ENCODE data around the gene BNIP2. TPM values are rescaled to one million over a fixed set of nuclear protein-coding genes. Genes with fewer than 3 reads are reported as not detected.

The BNIP2 gene
- total and polyA plus RNA-seq, 2 of the 13 experiments (the other 11 are each of a cell fraction or from before 2014, with no cell fraction given): 17.4 to 57.6 TPM

DNA sequence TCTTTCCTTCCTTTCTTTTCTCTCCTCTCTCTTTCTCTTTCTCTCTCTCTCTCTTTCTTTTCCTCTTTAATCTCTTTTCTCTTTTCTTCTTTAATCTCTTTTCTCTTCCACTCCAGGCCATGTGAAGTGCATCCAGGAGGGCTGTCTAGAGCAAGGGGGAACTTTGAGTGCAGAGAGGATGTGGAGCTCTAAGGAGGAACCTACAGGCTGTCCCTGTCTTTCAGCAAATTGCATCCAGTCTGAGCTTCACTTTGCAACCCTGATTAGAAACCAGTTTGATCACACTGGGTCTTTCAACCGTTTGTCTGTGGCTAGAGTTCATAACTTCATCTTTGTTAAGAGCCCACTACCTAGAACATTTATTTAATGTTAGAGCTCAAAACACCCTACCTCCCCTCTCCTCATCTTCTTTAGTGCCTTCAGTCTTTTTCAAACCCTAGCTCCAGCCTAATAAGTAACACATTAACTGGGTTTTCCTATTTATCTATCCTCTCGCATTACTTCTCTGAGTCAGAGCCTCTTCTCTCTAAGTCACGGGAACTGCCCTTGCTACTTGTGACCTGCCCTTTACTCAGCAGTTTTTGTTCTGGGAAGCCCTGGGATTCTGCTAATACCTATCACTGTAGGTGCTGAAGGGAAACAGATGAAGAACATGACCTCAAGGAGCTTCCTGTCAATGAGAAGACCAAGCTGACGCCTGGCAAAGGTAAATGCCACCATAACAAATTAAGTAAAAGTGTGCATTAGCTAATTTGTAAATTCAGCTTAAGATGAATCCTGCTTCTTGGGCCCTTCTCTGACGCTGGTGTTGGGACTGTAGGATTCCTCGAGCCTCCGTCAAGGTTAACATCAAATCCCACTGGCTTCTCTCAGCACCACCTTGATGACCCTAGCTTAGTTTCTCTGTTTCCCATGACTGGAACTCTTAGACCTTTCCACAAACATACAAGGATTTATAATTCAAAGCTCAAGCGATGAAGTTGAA lies 77.6 kb downstream of the BNIP2 start, which contains the start of gene GCNT3 (continued):
- TF ChIP-seq MYNN (CRISPR knock-in tag; IDR thresholded peaks at IDR 0.05; ENCODE audit: low read depth) (no peak), EZH2 (conservative IDR thresholded peaks at IDR 0.05; ENCODE audit: low read depth, low read length) (no peak), ZNF235 (CRISPR knock-in tag; IDR thresholded peaks at IDR 0.05; ENCODE audit: borderline replicate concordance) (no peak), KDM5B (CRISPR knock-in tag; IDR thresholded peaks at IDR 0.05; ENCODE audit: borderline replicate concordance) (no peak), HDAC2 (CRISPR knock-in tag; IDR thresholded peaks at IDR 0.05) (no peak), YEATS2 (CRISPR knock-in tag; IDR thresholded peaks at IDR 0.05; ENCODE audit: borderline replicate concordance) (no peak), MATR3 (CRISPR knock-in tag; IDR thresholded peaks at IDR 0.05) (no peak), ZNF367 (CRISPR knock-in tag; IDR thresholded peaks at IDR 0.05; ENCODE audit: borderline replicate concordance) (no peak), POLR2A (IDR thresholded peaks at IDR 0.05; ENCODE audit: insufficient read depth in 1 of 2, low read depth in 2 of 2, low read length in 2 of 2) (peak; percentile 28 to 40; a peak in 2 of 4 replicates), HOXA7 (CRISPR knock-in tag; IDR thresholded peaks at IDR 0.05) (no peak), PHF8 (CRISPR knock-in tag; IDR thresholded peaks at IDR 0.05) (no peak), FOSL2 (CRISPR knock-in tag; IDR thresholded peaks at IDR 0.05) (peak; percentile 83), IRX3 (CRISPR knock-in tag; IDR thresholded peaks at IDR 0.05; ENCODE audit: borderline replicate concordance, low read depth) (no peak), SYNCRIP (IDR thresholded peaks at IDR 0.05; ENCODE audit: insufficient read depth, low read depth, low read length) (no peak), ARID3A (IDR thresholded peaks at IDR 0.05; ENCODE audit: low read depth, low read length) (0 out of 2 replicates have a peak, but pooled peaks have one; percentile 13), HOXA9 (CRISPR knock-in tag; IDR thresholded peaks at IDR 0.05; ENCODE audit: borderline replicate concordance) (no peak), BCL6 (CRISPR knock-in tag; IDR thresholded peaks at IDR 0.05) (peak; percentile 48; the same call in 1 of the 2 replicates), HOXA3 (CRISPR knock-in tag; IDR thresholded peaks at IDR 0.05) (peak; percentile 29; the same call in 1 of the 2 replicates), ZNF75D (CRISPR knock-in tag; IDR thresholded peaks at IDR 0.05; ENCODE audit: borderline replicate concordance) (no peak), SAFB2 (CRISPR knock-in tag; IDR thresholded peaks at IDR 0.05; ENCODE audit: borderline replicate concordance, low read depth) (no peak), POLR2AphosphoS2 (IDR thresholded peaks at IDR 0.05; ENCODE audit: low read depth, low read length) (no peak)
- TF ChIP-seq, protein P1, sequence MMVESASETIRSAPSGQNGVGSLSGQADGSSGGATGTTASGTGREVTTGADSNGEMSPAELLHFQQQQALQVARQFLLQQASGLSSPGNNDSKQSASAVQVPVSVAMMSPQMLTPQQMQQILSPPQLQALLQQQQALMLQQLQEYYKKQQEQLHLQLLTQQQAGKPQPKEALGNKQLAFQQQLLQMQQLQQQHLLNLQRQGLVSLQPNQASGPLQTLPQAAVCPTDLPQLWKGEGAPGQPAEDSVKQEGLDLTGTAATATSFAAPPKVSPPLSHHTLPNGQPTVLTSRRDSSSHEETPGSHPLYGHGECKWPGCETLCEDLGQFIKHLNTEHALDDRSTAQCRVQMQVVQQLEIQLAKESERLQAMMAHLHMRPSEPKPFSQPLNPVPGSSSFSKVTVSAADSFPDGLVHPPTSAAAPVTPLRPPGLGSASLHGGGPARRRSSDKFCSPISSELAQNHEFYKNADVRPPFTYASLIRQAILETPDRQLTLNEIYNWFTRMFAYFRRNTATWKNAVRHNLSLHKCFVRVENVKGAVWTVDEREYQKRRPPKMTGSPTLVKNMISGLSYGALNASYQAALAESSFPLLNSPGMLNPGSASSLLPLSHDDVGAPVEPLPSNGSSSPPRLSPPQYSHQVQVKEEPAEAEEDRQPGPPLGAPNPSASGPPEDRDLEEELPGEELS (CRISPR knock-in tag; IDR thresholded peaks at IDR 0.05): 0 out of 2 replicates have a peak, but pooled peaks have one; percentile 11
- TF ChIP-seq, protein P2, sequence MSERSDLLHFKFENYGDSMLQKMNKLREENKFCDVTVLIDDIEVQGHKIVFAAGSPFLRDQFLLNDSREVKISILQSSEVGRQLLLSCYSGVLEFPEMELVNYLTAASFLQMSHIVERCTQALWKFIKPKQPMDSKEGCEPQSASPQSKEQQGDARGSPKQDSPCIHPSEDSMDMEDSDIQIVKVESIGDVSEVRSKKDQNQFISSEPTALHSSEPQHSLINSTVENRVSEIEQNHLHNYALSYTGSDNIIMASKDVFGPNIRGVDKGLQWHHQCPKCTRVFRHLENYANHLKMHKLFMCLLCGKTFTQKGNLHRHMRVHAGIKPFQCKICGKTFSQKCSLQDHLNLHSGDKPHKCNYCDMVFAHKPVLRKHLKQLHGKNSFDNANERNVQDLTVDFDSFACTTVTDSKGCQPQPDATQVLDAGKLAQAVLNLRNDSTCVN (CRISPR knock-in tag; IDR thresholded peaks at IDR 0.05; ENCODE audit: borderline replicate concordance): no peak
- TF ChIP-seq, protein P3, sequence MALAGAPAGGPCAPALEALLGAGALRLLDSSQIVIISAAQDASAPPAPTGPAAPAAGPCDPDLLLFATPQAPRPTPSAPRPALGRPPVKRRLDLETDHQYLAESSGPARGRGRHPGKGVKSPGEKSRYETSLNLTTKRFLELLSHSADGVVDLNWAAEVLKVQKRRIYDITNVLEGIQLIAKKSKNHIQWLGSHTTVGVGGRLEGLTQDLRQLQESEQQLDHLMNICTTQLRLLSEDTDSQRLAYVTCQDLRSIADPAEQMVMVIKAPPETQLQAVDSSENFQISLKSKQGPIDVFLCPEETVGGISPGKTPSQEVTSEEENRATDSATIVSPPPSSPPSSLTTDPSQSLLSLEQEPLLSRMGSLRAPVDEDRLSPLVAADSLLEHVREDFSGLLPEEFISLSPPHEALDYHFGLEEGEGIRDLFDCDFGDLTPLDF (CRISPR knock-in tag; IDR thresholded peaks at IDR 0.05): no peak
